WTC11 (cell line): ENCODE results near the gene FOXA2. TPM values are rescaled to one million over a fixed set of nuclear protein-coding genes. Genes with fewer than 3 reads are reported as not detected.

Experiments used
- ATAC-seq: fragments of 200-7000 bp; cut with Tn5 transposase; 2 replicates; pipeline ENCODE4 v1.10.0; 2021; ENCODE audit warnings: mild to moderate bottlenecking, moderate library complexity
- CTCF ChIA-PET: fragments of 300-600 bp; sonication (Branson Sonifier 250); formaldehyde crosslinking; loops from one replicate; lab custom pipeline; 2021; ENCODE audit warnings: antibody characterized with exemption; lab: Charles Lee
- POLR2A ChIA-PET: fragments of 350-600 bp; sonication (Branson Sonifier 250); formaldehyde crosslinking; loops from one replicate; lab custom pipeline; 2021; ENCODE audit warnings: antibody characterized with exemption; lab: Charles Lee
- DNase-seq: peaks from one replicate; pipeline ENCODE4 v3.0.0; 2021; ENCODE audit warnings: low spot score
- H3K27ac Mint-ChIP-seq: 2 replicates; pipeline ENCODE4 v1.8.0; 2021; ENCODE audit warnings: mixed read lengths
- H3K27me3 Mint-ChIP-seq: 2 replicates; pipeline ENCODE4 v1.8.0; 2021; ENCODE audit warnings: low read depth, mild to moderate bottlenecking, moderate library complexity, mixed read lengths
- H3K36me3 Mint-ChIP-seq: 2 replicates; pipeline ENCODE4 v1.8.0; 2021; ENCODE audit warnings: mixed read lengths
- H3K4me1 Mint-ChIP-seq: 2 replicates; pipeline ENCODE4 v1.8.0; 2022; ENCODE audit warnings: mixed read lengths
- H3K4me3 Mint-ChIP-seq: 2 replicates; pipeline ENCODE4 v1.8.0; 2021; ENCODE audit warnings: mild to moderate bottlenecking, moderate library complexity, mixed read lengths
- H3K9me3 Mint-ChIP-seq: 2 replicates; pipeline ENCODE4 v1.8.0; 2021; ENCODE audit warnings: mixed read lengths
- AFF4 ChIP-seq: sonication (generic); formaldehyde crosslinking; IDR thresholded peaks from 2 replicates; pipeline ENCODE4 v1.8.1; 2023; ENCODE audit warnings: mild to moderate bottlenecking, missing genetic modification reagents, borderline replicate concordance
- ATF3 ChIP-seq: sonication (generic); formaldehyde crosslinking; conservative IDR thresholded peaks from 2 replicates; pipeline ENCODE4 v1.8.1; 2022; ENCODE audit warnings: mild to moderate bottlenecking, missing genetic modification reagents
- ATF6 ChIP-seq: sonication (generic); formaldehyde crosslinking; IDR thresholded peaks from 2 replicates; pipeline ENCODE4 v1.8.1; 2023; ENCODE audit warnings: mild to moderate bottlenecking, missing genetic modification reagents
- CDX4 ChIP-seq: fragments of 250-450 bp; sonication (Bioruptor Pico); IDR thresholded peaks from 2 replicates; pipeline ENCODE4 v1.9.0; 2021; ENCODE audit warnings: moderate library complexity, mild to moderate bottlenecking, inconsistent platforms, borderline replicate concordance
- CTCF ChIP-seq: fragments of 200-600 bp; IDR thresholded peaks from 2 replicates; pipeline ENCODE4 v1.8.0; 2022; ENCODE audit warnings: antibody characterized with exemption
- E2F4 ChIP-seq: sonication (generic); formaldehyde crosslinking; IDR thresholded peaks from 2 replicates; pipeline ENCODE4 v1.8.1; 2022; ENCODE audit warnings: low read depth, mild to moderate bottlenecking, moderate library complexity, missing genetic modification reagents, borderline replicate concordance
- EMX1 ChIP-seq: fragments of 250-450 bp; sonication (Bioruptor Pico); IDR thresholded peaks from 2 replicates; pipeline ENCODE4 v1.8.0; 2021; ENCODE audit warnings: mild to moderate bottlenecking
- ERG ChIP-seq: fragments of 250-450 bp; sonication (Bioruptor Pico); IDR thresholded peaks from 2 replicates; pipeline ENCODE4 v1.8.0; 2021; ENCODE audit warnings: mild to moderate bottlenecking
- ETV6 ChIP-seq: sonication (generic); formaldehyde crosslinking; IDR thresholded peaks from 2 replicates; pipeline ENCODE4 v1.8.1; 2022; ENCODE audit warnings: mild to moderate bottlenecking, missing genetic modification reagents
- IRF1 ChIP-seq: sonication (generic); formaldehyde crosslinking; IDR thresholded peaks from 2 replicates; pipeline ENCODE4 v1.8.0; 2023; ENCODE audit warnings: missing genetic modification reagents
- JUN ChIP-seq: sonication (generic); formaldehyde crosslinking; IDR thresholded peaks from 2 replicates; pipeline ENCODE4 v1.8.0; 2023; ENCODE audit warnings: mild to moderate bottlenecking, missing genetic modification reagents
- MAX ChIP-seq: sonication (generic); formaldehyde crosslinking; IDR thresholded peaks from 2 replicates; pipeline ENCODE4 v1.8.0; 2022; ENCODE audit warnings: mild to moderate bottlenecking, missing genetic modification reagents
- MLX ChIP-seq: sonication (generic); formaldehyde crosslinking; IDR thresholded peaks from 2 replicates; pipeline ENCODE4 v1.8.1; 2023; ENCODE audit warnings: mild to moderate bottlenecking, missing genetic modification reagents, moderate library complexity
- NR2C2 ChIP-seq: sonication (generic); formaldehyde crosslinking; IDR thresholded peaks from 2 replicates; pipeline ENCODE4 v1.8.0; 2022; ENCODE audit warnings: mild to moderate bottlenecking, missing genetic modification reagents
- NR3C1 ChIP-seq: sonication (generic); formaldehyde crosslinking; conservative IDR thresholded peaks from 2 replicates; pipeline ENCODE4 v1.8.1; 2023; ENCODE audit warnings: low read depth, mild to moderate bottlenecking, missing genetic modification reagents
- PRRX2 ChIP-seq: fragments of 250-450 bp; sonication (Bioruptor Pico); IDR thresholded peaks from 2 replicates; pipeline ENCODE4 v1.8.0; 2021; ENCODE audit warnings: mild to moderate bottlenecking
- RORB ChIP-seq: fragments of 250-450 bp; sonication (Bioruptor Pico); IDR thresholded peaks from 2 replicates; pipeline ENCODE4 v1.9.0; 2021; ENCODE audit warnings: mild to moderate bottlenecking
- SMAD4 ChIP-seq: sonication (generic); formaldehyde crosslinking; IDR thresholded peaks from 2 replicates; pipeline ENCODE4 v1.8.0; 2022; ENCODE audit warnings: mild to moderate bottlenecking, missing genetic modification reagents
- TP53 ChIP-seq: sonication (generic); formaldehyde crosslinking; IDR thresholded peaks from 2 replicates; pipeline ENCODE4 v1.8.1; 2023; ENCODE audit warnings: mild to moderate bottlenecking, missing genetic modification reagents
- ZBTB21 ChIP-seq: sonication (generic); formaldehyde crosslinking; IDR thresholded peaks from 2 replicates; pipeline ENCODE4 v1.8.1; 2023; ENCODE audit warnings: mild to moderate bottlenecking, missing genetic modification reagents, borderline replicate concordance
- ZNF121 ChIP-seq: sonication (generic); formaldehyde crosslinking; IDR thresholded peaks from 2 replicates; pipeline ENCODE4 v1.8.0; 2023; ENCODE audit warnings: missing genetic modification reagents
- ZNF138 ChIP-seq: sonication (generic); formaldehyde crosslinking; conservative IDR thresholded peaks from 2 replicates; pipeline ENCODE4 v1.8.1; 2022; ENCODE audit warnings: mild to moderate bottlenecking, moderate library complexity, missing genetic modification reagents
- ZNF263 ChIP-seq: sonication (generic); formaldehyde crosslinking; IDR thresholded peaks from 2 replicates; pipeline ENCODE4 v1.8.1; 2022; ENCODE audit warnings: low read depth, mild to moderate bottlenecking, moderate library complexity, missing genetic modification reagents
- total RNA-seq: library from RNA; stranded (reverse); gene quantifications from 3 replicates; pipeline ENCODE4 v1.2.3, GENCODE V29; 2021

Gene FOXA2
- total RNA-seq, 1 experiment from 2014 or later, result 3.1 TPM

- peak overlapping the region; percentile 49 for H3K4me3 Mint-ChIP-seq
- peaks cover 99% of the 10 kb centered on the region for H3K27me3 Mint-ChIP-seq
- CTCF ChIA-PET, result interaction anchor here (0.9 to 4.1 kb wide), 2 partner anchors 15 to 17 kb away, joined by 3 to 44 read pairs; partner anchors contain the start of gene FOXA2
- ATAC-seq, result no peak
- POLR2A ChIA-PET, result no interaction called here
- H3K36me3 Mint-ChIP-seq, result no peaks in the 10 kb centered on the region; the same call in 1 of the 2 replicates
- peaks cover 68% of the 10 kb centered on the region for H3K4me1 Mint-ChIP-seq
- TF ChIP-seq MLX (CRISPR knock-in tag), result no peak
- no peak for TF ChIP-seq NR2C2 (CRISPR knock-in tag)
- TF ChIP-seq CDX4, result no peak
- TF ChIP-seq PRRX2 (CRISPR knock-in tag), result no peak
- TF ChIP-seq ERG, result no peak
- TF ChIP-seq CTCF, result no peak
- TF ChIP-seq ETV6 (CRISPR knock-in tag), result no peak
- no peak for TF ChIP-seq E2F4 (CRISPR knock-in tag)
- TF ChIP-seq SMAD4 (CRISPR knock-in tag), result no peak
- no peak for TF ChIP-seq NR3C1 (CRISPR knock-in tag)
- TF ChIP-seq TP53 (CRISPR knock-in tag), result no peak
- no peak for TF ChIP-seq RORB (CRISPR knock-in tag)
- no peak for TF ChIP-seq MAX (CRISPR knock-in tag)
- no peak overlapping the region for H3K27ac Mint-ChIP-seq
- H3K9me3 Mint-ChIP-seq, result no peaks in the 10 kb centered on the region
- DNase-seq, result no peak
Measured at GRCh38 chr20:22569353-22569752, 15.0 kb downstream of the FOXA2 start.

GRCh38 chr20:22568872-22569344 is 15.5 kb downstream of the FOXA2 start:
- ChIA-PET CTCF (interaction anchor here (2.1 to 3.1 kb wide), 2 partner anchors 9 to 18 kb away, joined by 12 to 36 read pairs; no protein-coding TSS in a partner anchor), POLR2A (no interaction called here)
- H3K27me3 Mint-ChIP-seq, result peaks cover 99% of the 10 kb centered on the region
- no peak for DNase-seq
- H3K36me3 Mint-ChIP-seq, result no peaks in the 10 kb centered on the region; the same call in 1 of the 2 replicates
- H3K4me3 Mint-ChIP-seq, result peak overlapping the region; percentile 49
- no peak overlapping the region for H3K27ac Mint-ChIP-seq
- peak; percentile 14; the same call in 1 of the 2 replicates for ATAC-seq
- no peaks in the 10 kb centered on the region for H3K9me3 Mint-ChIP-seq
- H3K4me1 Mint-ChIP-seq, result peaks cover 72% of the 10 kb centered on the region
- TF ChIP-seq SMAD4 (CRISPR knock-in tag) (no peak), ZNF263 (no peak), ZNF121 (CRISPR knock-in tag) (no peak), JUN (CRISPR knock-in tag) (no peak), ZBTB21 (CRISPR knock-in tag) (no peak), EMX1 (no peak), ATF3 (CRISPR knock-in tag) (no peak), ZNF138 (CRISPR knock-in tag) (no peak), ATF6 (CRISPR knock-in tag) (no peak), AFF4 (CRISPR knock-in tag) (no peak), IRF1 (CRISPR knock-in tag) (no peak)
